BJ (cell line): ENCODE results near the gene AHRR. TPM values are rescaled to one million over a fixed set of nuclear protein-coding genes. Genes with fewer than 3 reads are reported as not detected.

Source experiments
- CTCF ChIA-PET: fragments of 350-600 bp; formaldehyde crosslinking; extraction: SDS; loops from one replicate; lab custom pipeline; 2021; ENCODE audit warnings: antibody characterized with exemption, inconsistent platforms; lab: Yijun Ruan, JAX
- POLR2A ChIA-PET: fragments of 300-600 bp; sonication (Branson Sonifier 250); formaldehyde crosslinking; extraction: SDS; loops from one replicate; lab custom pipeline; 2021; ENCODE audit warnings: antibody characterized with exemption; lab: Charles Lee
- DNase-seq: peaks from one replicate; pipeline ENCODE4 v3.0.0-alpha.2; 2011; ENCODE audit warnings: low read depth
- H3K27me3 ChIP-seq: 2 replicates; pipeline ENCODE4 v1.6.0; 2011; ENCODE audit warnings: low read length; ENCODE audit not compliant: control insufficient read depth, insufficient read depth
- H3K36me3 ChIP-seq: 2 replicates; pipeline ENCODE4 v1.5.1; 2011; ENCODE audit warnings: low read length; ENCODE audit not compliant: control insufficient read depth, insufficient read depth
- H3K4me3 ChIP-seq: 2 replicates; pipeline ENCODE4 v1.5.1; 2011; ENCODE audit warnings: low read depth, mild to moderate bottlenecking, control low read depth, low read length
- polyA plus RNA-seq: library from polyadenylated mRNA; depleted of rRNA; stranded (reverse); fragments of >200 nt; gene quantifications from 2 replicates; pipeline ENCODE4 v1.2.3, GENCODE V29; 2011
- TF ChIP-seq, protein P1 (sequence below): IDR thresholded peaks from 2 replicates; pipeline ENCODE4 v1.5.1; 2011; ENCODE audit warnings: low read depth, mild to moderate bottlenecking, control low read depth, inconsistent platforms, low read length, moderate library complexity; ENCODE audit not compliant: insufficient read depth

Gene AHRR
- polyA plus RNA-seq, 1 experiment: 36.4 TPM

DNA sequence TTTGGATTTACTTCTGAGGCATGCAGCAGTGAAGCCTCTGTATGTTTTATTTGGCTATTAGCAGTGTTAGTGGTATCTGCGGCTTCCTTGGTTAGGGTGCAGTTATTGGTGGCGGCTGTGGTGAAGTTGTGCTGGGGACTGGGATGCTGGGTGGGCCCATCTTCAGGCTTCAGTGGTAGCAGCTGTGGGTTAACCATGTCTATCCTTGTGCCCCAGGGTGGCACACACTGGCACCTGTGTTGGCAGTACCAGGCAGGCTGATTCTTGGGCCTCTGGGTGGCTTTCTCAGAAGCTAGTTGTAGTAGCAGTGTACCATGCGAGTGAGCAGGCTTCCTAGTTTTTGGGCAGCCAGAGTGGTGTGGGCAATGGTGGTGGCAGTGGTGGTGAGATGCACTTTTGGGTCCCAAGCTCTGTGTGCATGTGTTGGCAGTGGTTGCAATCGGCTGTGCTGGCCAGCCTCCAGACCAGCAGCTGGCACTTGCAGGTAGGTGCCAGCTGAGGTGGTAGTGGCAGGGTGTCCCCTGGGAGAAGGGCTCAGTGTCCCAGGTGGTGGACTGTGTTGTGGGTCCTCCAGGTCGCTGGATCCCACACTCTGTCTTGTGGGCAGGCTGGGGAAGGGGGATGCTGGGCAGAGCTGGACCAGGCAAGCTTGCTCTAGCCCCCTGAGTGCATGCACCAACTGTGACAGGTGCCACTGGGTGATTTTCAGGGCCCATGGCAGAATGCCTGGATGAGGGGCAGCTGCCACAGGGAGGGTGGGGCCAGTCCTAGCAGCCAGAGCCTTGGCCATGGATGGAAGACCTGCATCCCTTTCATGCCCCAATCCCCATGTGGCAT is 13.6 kb downstream of the AHRR start:
- no peak for DNase-seq
- POLR2A ChIA-PET: no interaction called here
- H3K27me3 ChIP-seq: no peaks in the 10 kb centered on the region
- no peak overlapping the region for H3K4me3 ChIP-seq
- peaks cover 2% of the 10 kb centered on the region for H3K36me3 ChIP-seq
- TF ChIP-seq, protein P1, sequence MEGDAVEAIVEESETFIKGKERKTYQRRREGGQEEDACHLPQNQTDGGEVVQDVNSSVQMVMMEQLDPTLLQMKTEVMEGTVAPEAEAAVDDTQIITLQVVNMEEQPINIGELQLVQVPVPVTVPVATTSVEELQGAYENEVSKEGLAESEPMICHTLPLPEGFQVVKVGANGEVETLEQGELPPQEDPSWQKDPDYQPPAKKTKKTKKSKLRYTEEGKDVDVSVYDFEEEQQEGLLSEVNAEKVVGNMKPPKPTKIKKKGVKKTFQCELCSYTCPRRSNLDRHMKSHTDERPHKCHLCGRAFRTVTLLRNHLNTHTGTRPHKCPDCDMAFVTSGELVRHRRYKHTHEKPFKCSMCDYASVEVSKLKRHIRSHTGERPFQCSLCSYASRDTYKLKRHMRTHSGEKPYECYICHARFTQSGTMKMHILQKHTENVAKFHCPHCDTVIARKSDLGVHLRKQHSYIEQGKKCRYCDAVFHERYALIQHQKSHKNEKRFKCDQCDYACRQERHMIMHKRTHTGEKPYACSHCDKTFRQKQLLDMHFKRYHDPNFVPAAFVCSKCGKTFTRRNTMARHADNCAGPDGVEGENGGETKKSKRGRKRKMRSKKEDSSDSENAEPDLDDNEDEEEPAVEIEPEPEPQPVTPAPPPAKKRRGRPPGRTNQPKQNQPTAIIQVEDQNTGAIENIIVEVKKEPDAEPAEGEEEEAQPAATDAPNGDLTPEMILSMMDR: no peak
- CTCF ChIA-PET: interaction anchor here (0.9 to 1.5 kb wide), 5 partner anchors 9 to 112 kb away, joined by 3 to 5 read pairs (median 3); partner anchors contain the start of gene AHRR

GRCh38 chr5:335740-336038 is 14.2 kb downstream of the AHRR start:
- TF ChIP-seq, protein P1: no peak
- DNase-seq: no peak
- Histone ChIP-seq H3K4me3 (no peak overlapping the region), H3K36me3 (peaks cover 2% of the 10 kb centered on the region), H3K27me3 (no peaks in the 10 kb centered on the region)
- ChIA-PET CTCF (interaction anchor here (0.9 to 1.3 kb wide), 4 partner anchors 10 to 111 kb away, joined by 3 to 5 read pairs (median 4); no protein-coding TSS in a partner anchor), POLR2A (no interaction called here)

DNA sequence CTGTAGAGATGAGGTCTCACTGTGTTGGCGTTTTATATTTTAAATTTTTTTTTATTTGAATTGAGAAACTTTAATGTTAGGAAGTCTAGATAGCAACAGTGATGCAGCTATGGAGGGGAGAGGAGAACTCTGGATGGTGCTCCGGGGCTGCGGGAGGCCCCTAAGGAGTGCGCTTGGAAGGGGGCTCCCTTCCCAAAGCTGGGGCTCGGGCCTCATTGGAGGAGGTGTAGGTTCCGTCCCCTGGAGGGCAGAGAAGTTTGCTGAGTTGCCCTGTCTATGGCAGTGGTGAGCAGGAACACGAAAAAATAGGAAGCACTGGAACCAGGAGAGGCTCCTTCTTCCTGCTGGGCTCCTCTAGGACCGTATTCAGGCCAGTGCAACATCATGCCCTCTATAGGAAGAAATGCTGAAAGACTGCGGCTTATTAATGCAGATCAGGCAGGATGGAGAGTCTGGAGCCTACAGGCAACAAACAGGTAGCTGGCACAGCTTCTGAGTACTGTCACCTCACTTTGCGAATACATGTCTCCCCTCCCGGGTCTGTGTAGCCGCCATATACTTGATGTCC is 16.1 kb downstream of the AHRR start:
- no peak for DNase-seq
- ChIA-PET CTCF (interaction anchor here (0.9 to 2.6 kb wide), 9 partner anchors 8 to 149 kb away, joined by 3 to 11 read pairs (median 3); partner anchors contain the start of gene AHRR), POLR2A (interaction anchor here (0.6 kb wide), 1 partner anchor 33 kb away, joined by 4 read pairs; no protein-coding TSS in a partner anchor)
- TF ChIP-seq, protein P1: peak; percentile 64
- Histone ChIP-seq H3K36me3 (peaks cover 4% of the 10 kb centered on the region), H3K27me3 (no peaks in the 10 kb centered on the region; the same call in 1 of the 2 replicates), H3K4me3 (no peak overlapping the region)

DNA sequence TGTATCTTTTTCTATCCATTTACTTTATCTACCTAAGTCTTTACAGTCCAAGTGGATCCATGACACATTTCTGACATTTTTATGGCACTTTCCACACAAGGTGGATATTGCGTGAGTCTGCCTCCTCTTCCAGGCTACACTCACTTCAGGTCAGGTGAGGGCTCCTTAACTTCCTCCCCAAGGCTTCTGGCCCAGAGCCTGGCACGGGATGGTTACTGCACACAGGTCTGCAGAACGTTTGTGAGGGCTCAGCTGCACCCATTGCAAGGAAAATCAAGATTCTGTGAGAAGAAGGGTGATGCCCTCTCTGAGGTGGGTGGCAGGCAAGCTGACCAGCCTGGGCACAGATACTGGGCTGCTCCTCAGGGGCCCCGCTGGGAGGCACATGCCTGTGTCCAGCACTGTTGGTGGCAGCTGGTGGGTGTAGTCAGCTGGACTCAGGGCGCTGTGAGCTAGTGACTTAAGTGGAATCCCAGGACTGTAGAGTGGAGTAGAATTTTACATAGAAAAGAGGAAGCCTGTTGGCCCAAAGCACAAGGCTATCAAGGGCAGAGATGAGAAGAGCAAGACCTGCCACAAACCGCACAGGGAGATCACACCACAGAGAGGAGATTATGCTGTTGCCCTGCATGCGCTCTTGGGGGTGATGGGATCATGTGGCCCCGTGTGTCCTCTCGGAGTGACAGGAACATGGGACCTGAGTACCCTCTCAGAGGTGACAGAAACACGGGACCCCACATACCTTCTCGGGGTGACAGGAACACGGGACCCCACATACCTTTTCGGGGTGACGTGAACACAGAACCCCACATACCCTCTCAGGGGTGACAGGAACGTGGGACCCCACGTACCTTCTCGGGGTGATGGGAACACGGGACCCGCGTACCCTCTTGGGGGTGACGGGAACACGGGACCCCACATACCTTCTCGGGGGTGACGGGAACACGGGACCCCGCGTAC is 21.3 kb downstream of the AHRR start:
- Histone ChIP-seq H3K27me3 (no peaks in the 10 kb centered on the region; the same call in 1 of the 2 replicates), H3K36me3 (peaks cover 9% of the 10 kb centered on the region), H3K4me3 (peak overlapping the region; percentile 41)
- TF ChIP-seq, protein P1: no peak
- CTCF ChIA-PET: interaction anchor here (1.3 to 1.9 kb wide), 2 partner anchors 21 to 38 kb away, joined by 3 to 5 read pairs; partner anchors contain the start of gene AHRR
- no peak for DNase-seq
- POLR2A ChIA-PET: no interaction called here
